CD4-positive, alpha-beta memory T cell (primary cell): ENCODE measurements around the gene HTR3C. TPM values are rescaled to one million over a fixed set of nuclear protein-coding genes. Genes with fewer than 3 reads are reported as not detected.
"Not testable (repeated sequence)": the region's sequence is repeated elsewhere in the genome, so short reads cannot be mapped to it uniquely, and the experiment has no call there.

Experiments
- CTCF ChIA-PET: fragments of 350-600 bp; sonication (Branson Sonifier 250); formaldehyde crosslinking; loops from one replicate; lab custom pipeline; 2021; ENCODE audit warnings: inconsistent platforms; ENCODE audit not compliant: partially characterized antibody; lab: Charles Lee
- POLR2A ChIA-PET: fragments of 350-600 bp; sonication (Branson Sonifier 250); formaldehyde crosslinking; loops from one replicate; lab custom pipeline; 2021; ENCODE audit not compliant: partially characterized antibody; lab: Charles Lee
- DNase-seq, 5 donors: peaks; one replicate each; pipeline versions ENCODE4 v3.0.0 to v3.0.0-alpha.2; 2020 to 2022; ENCODE audit warnings: mixed read lengths in 1 of 5
- H3K27ac ChIP-seq: one replicate; pipeline ENCODE4 v1.7.0; 2013; ENCODE audit warnings: low read depth, low read length
- H3K27me3 ChIP-seq: 2 replicates; pipeline ENCODE4 v1.7.0; 2013; ENCODE audit warnings: mild to moderate bottlenecking, low read length, moderate library complexity; ENCODE audit not compliant: insufficient read depth
- H3K36me3 ChIP-seq: 2 replicates; pipeline ENCODE4 v1.7.0; 2013; ENCODE audit warnings: mild to moderate bottlenecking, low read length, moderate library complexity; ENCODE audit not compliant: insufficient read depth
- H3K4me1 ChIP-seq: 2 replicates; pipeline ENCODE4 v1.7.0; 2013; ENCODE audit warnings: mild to moderate bottlenecking, low read length, moderate library complexity; ENCODE audit not compliant: insufficient read depth
- H3K4me3 ChIP-seq, 2 donors: one replicate each; pipeline ENCODE4 v1.7.0; 2013; ENCODE audit warnings: low read length in 2 of 2, mild to moderate bottlenecking in 1 of 2
- H3K9me3 ChIP-seq, 2 donors: one replicate each; pipeline ENCODE4 v1.7.0; 2013; ENCODE audit warnings: low read length in 2 of 2, control low read depth in 1 of 2; ENCODE audit not compliant: control insufficient read depth in 1 of 2
- H3K27ac Mint-ChIP-seq, 7 donors: one replicate each; pipeline ENCODE4 v1.8.0; 2020 to 2021; ENCODE audit warnings: mixed read lengths in 7 of 7, mild to moderate bottlenecking in 6 of 7, inconsistent platforms in 3 of 7, moderate library complexity in 3 of 7
- H3K27me3 Mint-ChIP-seq, 2 donors: one replicate each; pipeline ENCODE4 v1.8.0; 2020 to 2021; ENCODE audit warnings: mixed read lengths in 2 of 2
- H3K36me3 Mint-ChIP-seq, 2 donors: one replicate each; pipeline ENCODE4 v1.8.0; 2020 to 2021; ENCODE audit warnings: mixed read lengths in 2 of 2, inconsistent platforms in 1 of 2, mild to moderate bottlenecking in 1 of 2
- H3K4me1 Mint-ChIP-seq, 4 donors: one replicate each; pipeline ENCODE4 v1.8.0; 2020 to 2021; ENCODE audit warnings: mixed read lengths in 4 of 4, mild to moderate bottlenecking in 1 of 4
- H3K4me3 Mint-ChIP-seq, 8 donors: one replicate each; pipeline ENCODE4 v1.8.0; 2020 to 2021; ENCODE audit warnings: mixed read lengths in 8 of 8, mild to moderate bottlenecking in 7 of 8, moderate library complexity in 6 of 8, inconsistent platforms in 3 of 8
- H3K9me3 Mint-ChIP-seq, 8 donors: one replicate each; pipeline ENCODE4 v1.8.0; 2020 to 2021; ENCODE audit warnings: mixed read lengths in 8 of 8, mild to moderate bottlenecking in 5 of 8, inconsistent platforms in 3 of 8, moderate library complexity in 1 of 8
- intact Hi-C: fragments of 100-400 bp; cut with micrococcal nuclease; formaldehyde crosslinking; loops from one replicate; pipeline ENCODE4 v1.15.1; 2023
- polyA plus RNA-seq, 2 donors: library from polyadenylated mRNA; unstranded; fragments of 300-500 nt; fragmentation: Illumina TruSeq; gene quantifications; one replicate each; pipeline ENCODE4 v1.2.3, GENCODE V29; 2021
- total RNA-seq, 2 experiments: library from RNA; stranded (reverse); gene quantifications; one replicate each; pipeline ENCODE4 v1.2.3, GENCODE V29; 2021

The HTR3C gene
- total and polyA plus RNA-seq, 4 experiments from 2014 or later, result not detected

DNA sequence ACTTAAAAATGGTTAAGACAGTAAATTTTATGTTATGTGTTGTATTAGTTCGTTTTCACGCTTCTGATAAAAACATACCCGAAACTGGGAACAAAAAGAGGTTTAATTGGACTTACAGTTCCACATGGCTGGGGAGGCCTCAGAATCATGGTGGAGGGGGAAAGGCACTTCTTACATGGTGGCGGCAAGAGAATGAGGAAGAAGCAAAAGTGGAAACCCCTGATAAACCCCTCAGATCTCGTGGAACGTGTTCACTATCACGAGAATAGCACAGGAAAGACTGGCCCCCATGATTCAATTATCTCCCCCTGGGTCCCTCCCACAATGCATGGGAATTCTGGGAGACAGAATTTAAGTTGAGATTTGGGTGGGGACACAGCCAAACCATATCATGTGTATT lies 18.3 kb downstream of the HTR3C start:
- DNase-seq, H3K36me3 ChIP-seq, H3K27ac ChIP-seq, H3K27ac Mint-ChIP-seq, H3K36me3 Mint-ChIP-seq, H3K4me3 ChIP-seq, H3K9me3 ChIP-seq, H3K27me3 ChIP-seq, H3K4me3 Mint-ChIP-seq, H3K4me1 ChIP-seq, H3K4me1 Mint-ChIP-seq, POLR2A ChIA-PET, intact Hi-C loops, H3K27me3 Mint-ChIP-seq, CTCF ChIA-PET: not testable (repeated sequence)
- H3K9me3 Mint-ChIP-seq, result peaks cover 0 to 13% (median 6%) of the 10 kb centered on the region in 8 donors

GRCh38 chr3:184073621-184074020 lies 20.8 kb downstream of the HTR3C start:
- H3K4me1 Mint-ChIP-seq, result no peaks in the 10 kb centered on the region
- H3K36me3 ChIP-seq, result no peaks in the 10 kb centered on the region
- ChIA-PET CTCF (no interaction called here), POLR2A (no interaction called here)
- peaks cover 0 to 5% of the 10 kb centered on the region in 2 donors for H3K36me3 Mint-ChIP-seq
- H3K4me3 ChIP-seq, result no peak overlapping the region
- no peak overlapping the region for H3K27ac Mint-ChIP-seq
- H3K4me3 Mint-ChIP-seq, result no peak overlapping the region
- no peak overlapping the region for H3K27ac ChIP-seq
- H3K4me1 ChIP-seq, result no peaks in the 10 kb centered on the region
- peaks cover 0 to 13% (median 5%) of the 10 kb centered on the region in 8 donors for H3K9me3 Mint-ChIP-seq
- DNase-seq, result no peak
- no peaks in the 10 kb centered on the region for H3K27me3 ChIP-seq
- intact Hi-C loops, result no loop called here
- peaks cover 14 to 19% of the 10 kb centered on the region in 2 donors for H3K27me3 Mint-ChIP-seq
- no peaks in the 10 kb centered on the region for H3K9me3 ChIP-seq

DNA sequence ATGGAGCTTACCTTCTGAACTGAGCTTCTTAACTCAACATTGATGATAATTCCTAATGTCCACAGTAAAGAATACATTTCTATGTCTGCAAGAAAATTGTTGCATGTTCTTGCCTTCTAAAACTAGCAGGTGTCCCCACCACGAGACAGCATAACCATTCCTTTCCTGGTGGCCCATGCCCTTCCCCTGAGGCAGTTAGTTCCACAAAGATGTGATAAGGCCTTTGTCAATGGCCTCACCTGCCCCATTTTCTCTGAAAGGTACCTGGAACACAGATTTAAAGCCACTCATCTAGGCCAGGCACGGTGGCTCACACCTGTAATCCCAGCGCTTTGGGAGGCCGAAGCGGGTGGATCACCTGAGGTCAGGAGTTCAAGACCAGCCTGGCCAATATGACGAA lies 23.1 kb downstream of the HTR3C start:
- no peak overlapping the region for H3K4me3 Mint-ChIP-seq
- Histone ChIP-seq H3K4me3 (no peak overlapping the region), H3K27me3 (no peaks in the 10 kb centered on the region), H3K36me3 (no peaks in the 10 kb centered on the region), H3K9me3 (no peaks in the 10 kb centered on the region), H3K27ac (no peak overlapping the region), H3K4me1 (no peaks in the 10 kb centered on the region)
- H3K27me3 Mint-ChIP-seq, result peaks cover 15 to 17% of the 10 kb centered on the region in 2 donors
- ChIA-PET CTCF (no interaction called here), POLR2A (no interaction called here)
- no peak for DNase-seq
- H3K4me1 Mint-ChIP-seq, result no peaks in the 10 kb centered on the region
- H3K36me3 Mint-ChIP-seq, result peaks cover 0 to 2% of the 10 kb centered on the region in 2 donors
- intact Hi-C loops, result no loop called here
- H3K27ac Mint-ChIP-seq, result no peak overlapping the region
- peaks cover 0 to 5% (median 3%) of the 10 kb centered on the region in 8 donors for H3K9me3 Mint-ChIP-seq

DNA sequence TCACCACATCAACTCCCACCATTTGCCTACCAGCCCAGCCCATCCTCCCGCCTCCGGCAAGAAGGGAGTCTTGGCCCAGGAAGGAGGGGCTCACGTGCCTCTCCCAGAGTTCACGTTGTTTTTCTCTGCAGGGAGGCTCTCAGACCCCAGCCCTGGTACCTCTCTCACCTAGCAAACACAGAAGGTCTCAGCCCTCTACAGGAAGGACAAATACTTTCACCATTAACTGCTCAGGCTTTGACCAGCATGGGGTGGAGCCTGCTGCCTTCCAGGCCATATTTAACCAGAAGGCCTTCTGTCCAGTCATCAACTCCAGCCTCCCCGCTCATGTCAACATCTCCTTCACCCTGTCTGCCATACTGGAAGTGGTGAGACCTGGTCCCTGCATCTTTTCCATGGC lies 25.0 kb downstream of the HTR3C start:
- no peak for DNase-seq
- no peaks in the 10 kb centered on the region for H3K4me1 ChIP-seq
- ChIA-PET CTCF (no interaction called here), POLR2A (no interaction called here)
- H3K27me3 ChIP-seq, result no peaks in the 10 kb centered on the region
- H3K27ac ChIP-seq, result no peak overlapping the region
- H3K9me3 ChIP-seq, result no peaks in the 10 kb centered on the region
- H3K4me3 ChIP-seq, result no peak overlapping the region
- Mint-ChIP-seq H3K27ac (no peak overlapping the region), H3K36me3 (no peaks in the 10 kb centered on the region), H3K27me3 (peaks cover 13 to 14% of the 10 kb centered on the region in 2 donors), H3K4me3 (no peak overlapping the region), H3K4me1 (peaks cover 0 to 1% (median 0%) of the 10 kb centered on the region in 4 donors), H3K9me3 (peaks cover 0 to 2% (median 0%) of the 10 kb centered on the region in 8 donors)
- H3K36me3 ChIP-seq, result no peaks in the 10 kb centered on the region
- intact Hi-C loops, result no loop called here

GRCh38 chr3:184078851-184079250 lies 26.0 kb downstream of the HTR3C start:
- H3K27ac ChIP-seq, result no peak overlapping the region
- no peaks in the 10 kb centered on the region for H3K36me3 ChIP-seq
- no peak for DNase-seq
- H3K9me3 ChIP-seq, result no peaks in the 10 kb centered on the region
- no peak overlapping the region for H3K4me3 ChIP-seq
- H3K4me3 Mint-ChIP-seq, result no peak overlapping the region
- H3K4me1 ChIP-seq, result no peaks in the 10 kb centered on the region
- peaks cover 11 to 13% of the 10 kb centered on the region in 2 donors for H3K27me3 Mint-ChIP-seq
- H3K36me3 Mint-ChIP-seq, result no peaks in the 10 kb centered on the region
- ChIA-PET CTCF (no interaction called here), POLR2A (no interaction called here)
- peaks cover 0 to 1% (median 0%) of the 10 kb centered on the region in 4 donors for H3K4me1 Mint-ChIP-seq
- intact Hi-C loops, result no loop called here
- H3K27ac Mint-ChIP-seq, result no peak overlapping the region
- H3K27me3 ChIP-seq, result no peaks in the 10 kb centered on the region
- H3K9me3 Mint-ChIP-seq, result peaks cover 0 to 3% (median 0%) of the 10 kb centered on the region in 8 donors

DNA sequence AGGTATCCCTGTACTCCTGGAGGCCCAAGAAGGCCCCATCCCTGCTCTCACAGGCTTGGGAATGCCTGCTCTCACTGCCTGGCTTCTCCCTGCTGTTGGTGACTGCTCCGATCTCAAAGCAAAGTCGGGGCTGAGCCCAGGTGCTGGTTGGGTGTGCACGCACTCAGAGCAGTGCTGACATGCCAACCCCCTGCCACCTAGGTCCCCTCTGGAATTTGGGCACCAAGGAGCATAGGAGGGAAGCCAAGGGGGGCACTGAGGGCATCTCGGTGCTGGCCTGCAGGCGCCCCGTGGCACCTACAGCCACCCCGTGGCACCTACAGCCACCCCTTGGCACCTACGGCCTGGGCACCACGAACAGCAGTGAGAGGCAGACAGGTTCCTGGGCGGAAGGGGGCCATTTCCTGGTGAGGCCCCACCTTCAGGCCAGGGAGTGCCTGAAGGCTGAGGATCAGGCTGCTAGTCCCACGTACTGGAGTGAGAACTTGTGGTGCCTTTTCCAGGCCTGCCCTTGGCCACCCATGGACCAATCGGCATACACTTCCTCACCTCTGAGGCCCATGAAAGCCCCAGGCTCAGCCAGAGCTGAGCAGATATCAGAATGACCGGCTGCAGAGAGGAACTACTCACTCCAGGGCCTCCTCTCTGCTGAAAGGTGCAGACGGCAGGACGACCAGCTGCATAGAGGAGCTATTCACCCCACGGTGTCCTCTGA lies 28.4 kb downstream of the HTR3C start:
- intact Hi-C loops, result no loop called here

DNA sequence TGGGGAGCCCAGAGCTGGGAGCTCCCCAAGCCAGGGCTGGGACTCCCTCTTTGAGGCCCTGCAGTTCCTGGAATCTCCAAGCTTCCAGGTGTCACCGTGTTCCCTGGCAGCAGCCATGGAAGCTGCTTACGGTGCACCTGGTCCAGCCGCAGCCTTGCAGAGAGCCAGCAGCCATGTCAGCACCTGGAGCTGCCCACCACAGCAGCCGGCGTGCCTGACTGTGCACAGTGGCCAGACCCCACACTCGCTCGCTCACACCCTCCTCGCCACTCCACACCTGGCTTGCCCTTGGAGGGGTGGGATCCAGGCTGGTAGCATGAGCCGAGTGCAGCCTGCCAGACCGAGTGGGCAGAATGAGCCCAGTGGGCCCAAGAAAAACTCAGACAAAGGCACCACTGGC lies 29.2 kb downstream of the HTR3C start:
- DNase-seq, result no peak
- Mint-ChIP-seq H3K4me3 (no peak overlapping the region), H3K4me1 (peaks cover 6 to 7% (median 7%) of the 10 kb centered on the region in 4 donors), H3K36me3 (peaks cover 0 to 4% of the 10 kb centered on the region in 2 donors), H3K9me3 (peaks cover 7 to 14% (median 10%) of the 10 kb centered on the region in 8 donors), H3K27ac (no peak overlapping the region), H3K27me3 (peaks cover 7 to 8% of the 10 kb centered on the region in 2 donors)
- Histone ChIP-seq H3K27me3 (no peaks in the 10 kb centered on the region), H3K4me3 (no peak overlapping the region), H3K27ac (no peak overlapping the region), H3K4me1 (no peaks in the 10 kb centered on the region), H3K36me3 (no peaks in the 10 kb centered on the region), H3K9me3 (no peaks in the 10 kb centered on the region)
- ChIA-PET CTCF (interaction anchor here (1.3 kb wide), 1 partner anchor 155 kb away, joined by 4 read pairs; no protein-coding TSS in a partner anchor), POLR2A (no interaction called here)
- intact Hi-C loops, result no loop called here

More for the DNA sequence above, 28.4 kb downstream of the HTR3C start:
- peaks cover 10% of the 10 kb centered on the region in 2 donors for H3K27me3 Mint-ChIP-seq
- H3K36me3 Mint-ChIP-seq, result peaks cover 0 to 4% of the 10 kb centered on the region in 2 donors
- Histone ChIP-seq H3K4me3 (no peak overlapping the region), H3K27ac (no peak overlapping the region), H3K27me3 (no peaks in the 10 kb centered on the region), H3K4me1 (no peaks in the 10 kb centered on the region), H3K9me3 (no peaks in the 10 kb centered on the region), H3K36me3 (no peaks in the 10 kb centered on the region)
- peaks cover 7 to 13% (median 10%) of the 10 kb centered on the region in 8 donors for H3K9me3 Mint-ChIP-seq
- no peak overlapping the region for H3K4me3 Mint-ChIP-seq
- H3K4me1 Mint-ChIP-seq, result peaks cover 6 to 7% (median 7%) of the 10 kb centered on the region in 4 donors
- H3K27ac Mint-ChIP-seq, result no peak overlapping the region
- POLR2A ChIA-PET, result no interaction called here
- no peak for DNase-seq
- CTCF ChIA-PET, result interaction anchor here (1.3 kb wide), 1 partner anchor 156 kb away, joined by 4 read pairs; no protein-coding TSS in a partner anchor
